Ovary (tissue), 9 donors: ENCODE data around the gene KAT6B. TPM values are rescaled to one million over a fixed set of nuclear protein-coding genes. Genes with fewer than 3 reads are reported as not detected.

ENCODE experiments used
- DNase-seq, 5 donors: peaks; one replicate each; pipeline ENCODE4 v3.0.0-alpha.2; 2019 to 2020
- H3K27ac ChIP-seq, 2 donors: fragments of 200-600 bp; one replicate each; pipeline versions ENCODE4 v1.5.1 to v1.8.0; 2019 to 2022
- H3K27me3 ChIP-seq: fragments of 200-600 bp; one replicate; pipeline ENCODE4 v1.8.0; 2022
- H3K36me3 ChIP-seq: fragments of 200-600 bp; sonication (generic); one replicate; pipeline ENCODE4 v1.5.1; 2019
- H3K4me1 ChIP-seq: one replicate; pipeline ENCODE4 v1.8.1; 2013; ENCODE audit warnings: mild to moderate bottlenecking, moderate library complexity; ENCODE audit not compliant: insufficient read depth
- H3K4me3 ChIP-seq: fragments of 200-600 bp; sonication (generic); one replicate; pipeline ENCODE4 v1.5.1; 2017
- H3K9me3 ChIP-seq, 2 donors: fragments of 200-600 bp in 1 of 2; sonication (generic) in 1 of 2; one replicate each; pipeline versions ENCODE4 v1.5.1 to v1.8.1; 2013 to 2019; ENCODE audit warnings: mild to moderate bottlenecking in 1 of 2, moderate library complexity in 1 of 2
- CTCF ChIP-seq, 3 donors: fragments of 450-650 bp in 2 of 3; fragments of 200-600 bp in 1 of 3; IDR thresholded peaks; one replicate each; pipeline versions ENCODE4 v1.5.1 to v1.8.0; 2016 to 2022; ENCODE audit warnings: antibody characterized with exemption in 3 of 3, mild to moderate bottlenecking in 1 of 3
- EP300 ChIP-seq: sonication (generic); formaldehyde crosslinking; IDR thresholded peaks from one replicate; pipeline ENCODE4 v1.6.1; 2017; ENCODE audit warnings: antibody characterized with exemption
- POLR2A ChIP-seq: fragments of 450-650 bp; IDR thresholded peaks from one replicate; pipeline ENCODE4 v1.6.1; 2017; ENCODE audit warnings: antibody characterized with exemption, mild to moderate bottlenecking, moderate library complexity
- WGBS, 3 donors: extraction: QIAGEN DNeasy Blood & Tissue Kit in 1 of 3; methylation state at CpG; one replicate each; pipeline versions ENCODE4 v1.1.5 to v1.1.7; 2013 to 2017; 5-methylcytosine and 5-hydroxymethylcytosine counted together
- intact Hi-C, 4 donors: fragments of 100-400 bp; cut with DNase I; formaldehyde crosslinking; loops; one replicate each; pipeline versions ENCODE4 v1.11.0 to v1.15.1; 2022 to 2023
- polyA plus RNA-seq, 2 donors: library from polyadenylated mRNA; stranded (reverse); fragments of 200-250 nt in 1 of 2; fragments of 350-450 nt in 1 of 2; fragmentation: Illumina TruSeq in 1 of 2; extraction: RNeasy Lipid Tissue Mini Kit (QIAGEN cat#74804) in 1 of 2; gene quantifications; one replicate each; pipeline ENCODE4 v1.2.3, GENCODE V29; 2013 to 2014
- total RNA-seq, 7 donors: library from RNA; depleted of rRNA in 2 of 7; stranded (reverse); fragments of >200 nt in 2 of 7; fragmentation: NEBNext Ultra II Directional in 3 of 7; extraction: Animal tissue kit (Norgen Biotek cat#: 25700) in 3 of 7; gene quantifications; one replicate each; pipeline versions ENCODE4 v1.1.0 to v1.2.4, GENCODE V29; 2016 to 2023
- donor health status: DM: no; HTN: no; CAD: no; lungs with moderate emphysema.
- donor health status: DM: no; HTN: no; CAD: no.
- donor health status: Bipolar disorder and iron deficiency.
- donor health status: DM: yes; HTN: yes; CAD: no.
- donor health status: DM: no; HTN: no; CAD: no.
- donor health status: DM: yes; HTN: yes; CAD: no.

Gene KAT6B
- total and polyA plus RNA-seq, 9 donors: 14.9 to 61.6 (median 49.2) TPM

- 96 to 98% (median 97%) methylated on average over 14 of the region's 14 CpGs for WGBS, 3 donors
- no peaks in the 10 kb centered on the region for H3K27me3 ChIP-seq
- H3K4me3 ChIP-seq: no peak overlapping the region
- TF ChIP-seq CTCF (IDR thresholded peaks at IDR 0.05) (no peak), EP300 (no peak), POLR2A (no peak)
- peaks cover 3% of the 10 kb centered on the region for H3K4me1 ChIP-seq
- DNase-seq: no peak
- intact Hi-C loops: no loop called here
- H3K27ac ChIP-seq: no peak overlapping the region
- H3K9me3 ChIP-seq: no peaks in the 10 kb centered on the region
- no peaks in the 10 kb centered on the region for H3K36me3 ChIP-seq
Observed at GRCh38 chr10:75071756-75072155, 245.4 kb downstream of the KAT6B start.

GRCh38 chr10:75072727-75073126 lies 246.3 kb downstream of the KAT6B start:
- Histone ChIP-seq H3K36me3 (no peaks in the 10 kb centered on the region), H3K9me3 (no peaks in the 10 kb centered on the region), H3K4me3 (no peak overlapping the region), H3K4me1 (peaks cover 3% of the 10 kb centered on the region), H3K27me3 (no peaks in the 10 kb centered on the region), H3K27ac (no peak overlapping the region)
- 76 to 93% (median 89%) methylated on average over 14 of the region's 14 CpGs for WGBS, 3 donors
- intact Hi-C loops: no loop called here
- no peak for TF ChIP-seq CTCF (IDR thresholded peaks at IDR 0.05)
- no peak for TF ChIP-seq EP300
- no peak for TF ChIP-seq POLR2A
- no peak for DNase-seq

GRCh38 chr10:75073442-75073841 lies 247.0 kb downstream of the KAT6B start:
- peaks cover 3% of the 10 kb centered on the region for H3K4me1 ChIP-seq
- H3K36me3 ChIP-seq: no peaks in the 10 kb centered on the region
- H3K4me3 ChIP-seq: no peak overlapping the region
- DNase-seq: no peak
- 91 to 98% (median 96%) methylated on average over 15 to 17 of the region's 17 CpGs for WGBS, 3 donors
- H3K9me3 ChIP-seq: no peaks in the 10 kb centered on the region
- intact Hi-C loops: no loop called here
- TF ChIP-seq CTCF (IDR thresholded peaks at IDR 0.05) (no peak), EP300 (no peak), POLR2A (no peak)
- H3K27ac ChIP-seq: no peak overlapping the region
- no peaks in the 10 kb centered on the region for H3K27me3 ChIP-seq

GRCh38 chr10:75074711-75075445 lies 248.5 kb downstream of the KAT6B start:
- no peak for DNase-seq
- Histone ChIP-seq H3K4me3 (no peak overlapping the region), H3K9me3 (no peaks in the 10 kb centered on the region), H3K27me3 (no peaks in the 10 kb centered on the region), H3K27ac (no peak overlapping the region), H3K4me1 (peaks cover 3% of the 10 kb centered on the region), H3K36me3 (no peaks in the 10 kb centered on the region)
- intact Hi-C loops: no loop called here
- 43 to 67% (median 48%) methylated on average over 2 of the region's 2 CpGs for WGBS, 3 donors
- TF ChIP-seq EP300 (no peak), POLR2A (no peak), CTCF (IDR thresholded peaks at IDR 0.05) (no peak)
